SU-DHL-6 (cell line): ENCODE data around the gene SNIP1.

Source experiments
- H2AFZ ChIP-seq: fragments of 200-600 bp; sonication (generic); 2 replicates; pipeline ENCODE4 v1.6.1; 2014; ENCODE audit warnings: low read depth, mild to moderate bottlenecking, moderate library complexity, mixed read lengths, antibody characterized with exemption, low read length; ENCODE audit not compliant: severe bottlenecking
- H3F3A ChIP-seq: fragments of 200-600 bp; shearing (Covaris generic); 2 replicates; pipeline ENCODE4 v1.6.0; 2016; ENCODE audit warnings: antibody characterized with exemption, mild to moderate bottlenecking; ENCODE audit not compliant: insufficient read depth
- H3K27ac ChIP-seq: fragments of 200-600 bp; sonication (generic); 2 replicates; pipeline ENCODE4 v1.5.1; 2016; ENCODE audit warnings: low read depth, mild to moderate bottlenecking, low read length, moderate library complexity, mixed read lengths
- H3K27me3 ChIP-seq: fragments of 200-600 bp; sonication (generic), shearing (Covaris generic); 2 replicates; pipeline ENCODE4 v1.6.0; 2014; ENCODE audit warnings: mild to moderate bottlenecking, low read length
- H3K36me3 ChIP-seq: fragments of 200-600 bp; sonication (generic); 2 replicates; pipeline ENCODE4 v1.6.1; 2014; ENCODE audit warnings: mild to moderate bottlenecking, low read length, mixed read lengths
- H3K4me2 ChIP-seq: fragments of 300-600, 200-600 bp; shearing (Covaris generic), sonication (generic); 2 replicates; pipeline ENCODE4 v1.6.0; 2014; ENCODE audit warnings: low read length, low read depth, mild to moderate bottlenecking; ENCODE audit not compliant: poor library complexity, severe bottlenecking
- H3K4me3 ChIP-seq: fragments of 200-600 bp; sonication (generic); 2 replicates; pipeline ENCODE4 v1.5.1; 2014; ENCODE audit warnings: antibody characterized with exemption, low read length, mild to moderate bottlenecking, mixed read lengths; ENCODE audit not compliant: insufficient read depth, poor library complexity, severe bottlenecking
- H3K79me2 ChIP-seq: fragments of 200-600 bp; sonication (generic); 2 replicates; pipeline ENCODE4 v1.6.1; 2014; ENCODE audit warnings: mild to moderate bottlenecking, low read length, moderate library complexity; ENCODE audit not compliant: insufficient read depth
- H3K9ac ChIP-seq: fragments of 200-600 bp; sonication (generic); 2 replicates; pipeline ENCODE4 v1.7.0; 2014; ENCODE audit warnings: mild to moderate bottlenecking, low read length
- H3K9me2 ChIP-seq: fragments of 200-600 bp; sonication (generic); replicated peaks from 2 replicates; pipeline ENCODE4 v1.6.1; 2014; ENCODE audit warnings: low read length; ENCODE audit not compliant: insufficient read depth
- H3K9me3 ChIP-seq: fragments of 200-600 bp; sonication (generic); 2 replicates; pipeline ENCODE4 v1.6.1; 2014; ENCODE audit warnings: low read length, mixed read lengths; ENCODE audit not compliant: insufficient read depth
- H4K20me1 ChIP-seq: fragments of 200-600 bp; sonication (generic); 2 replicates; pipeline ENCODE4 v1.6.1; 2014; ENCODE audit warnings: low read depth, mild to moderate bottlenecking, antibody characterized with exemption, low read length, moderate library complexity, mixed read lengths
- EZH2phosphoT487 ChIP-seq: fragments of 200-600 bp; sonication (generic), shearing (Covaris generic); conservative IDR thresholded peaks from 2 replicates; pipeline ENCODE4 v1.6.1; 2018; ENCODE audit warnings: mild to moderate bottlenecking, antibody characterized with exemption, low read length, moderate library complexity, mixed read lengths
- TF ChIP-seq, protein P1 (sequence below): fragments of 200-600 bp; sonication (generic); IDR thresholded peaks from one replicate; pipeline ENCODE4 v1.5.1; 2017; ENCODE audit warnings: antibody characterized with exemption, mild to moderate bottlenecking, low read length, moderate library complexity; ENCODE audit not compliant: insufficient read depth, poor library complexity, severe bottlenecking

The SNIP1 gene

DNA sequence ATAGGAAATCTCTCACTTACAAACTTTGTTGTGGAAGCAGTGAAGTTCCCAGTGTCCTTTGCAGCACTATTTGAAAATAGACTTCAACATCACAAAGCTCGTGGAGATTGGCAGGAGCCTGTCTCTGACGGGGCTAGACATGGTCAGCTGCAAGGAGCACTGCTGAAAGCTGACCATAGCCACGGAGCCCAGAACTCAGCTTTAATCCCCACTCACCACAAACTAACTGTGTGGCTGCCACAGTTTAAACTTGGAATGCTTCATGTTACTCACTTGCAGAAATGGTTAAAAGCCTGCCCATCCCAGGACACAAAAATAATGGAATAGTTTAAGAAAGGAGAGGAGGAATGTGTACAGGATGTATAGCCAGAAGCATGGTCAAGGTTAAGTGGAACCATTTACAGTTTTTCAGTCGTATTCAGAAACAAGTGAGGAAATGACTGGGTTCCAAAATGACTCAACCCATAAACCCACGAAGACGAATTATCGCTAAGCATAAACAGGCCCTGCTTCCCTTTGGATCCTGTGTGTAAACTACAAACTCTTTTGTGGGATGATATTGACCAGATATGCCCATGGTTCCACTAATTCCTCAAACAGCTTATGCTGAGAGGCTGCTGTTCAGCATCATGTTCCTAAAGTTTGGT lies 20.9 kb upstream of the SNIP1 start:
- Histone ChIP-seq H3K4me2 (no peak overlapping the region), H3K9me3 (no peaks in the 10 kb centered on the region), H3K9ac (no peak overlapping the region), H3K27ac (no peak overlapping the region), H3K4me3 (no peak overlapping the region), H4K20me1 (no peaks in the 10 kb centered on the region), H3K79me2 (no peaks in the 10 kb centered on the region), H3K36me3 (peaks cover 31% of the 10 kb centered on the region), H3F3A (no peaks in the 10 kb centered on the region), H3K27me3 (no peaks in the 10 kb centered on the region), H3K9me2 (no peaks in the 10 kb centered on the region), H2AFZ (no peak overlapping the region)
- TF ChIP-seq, protein P1, sequence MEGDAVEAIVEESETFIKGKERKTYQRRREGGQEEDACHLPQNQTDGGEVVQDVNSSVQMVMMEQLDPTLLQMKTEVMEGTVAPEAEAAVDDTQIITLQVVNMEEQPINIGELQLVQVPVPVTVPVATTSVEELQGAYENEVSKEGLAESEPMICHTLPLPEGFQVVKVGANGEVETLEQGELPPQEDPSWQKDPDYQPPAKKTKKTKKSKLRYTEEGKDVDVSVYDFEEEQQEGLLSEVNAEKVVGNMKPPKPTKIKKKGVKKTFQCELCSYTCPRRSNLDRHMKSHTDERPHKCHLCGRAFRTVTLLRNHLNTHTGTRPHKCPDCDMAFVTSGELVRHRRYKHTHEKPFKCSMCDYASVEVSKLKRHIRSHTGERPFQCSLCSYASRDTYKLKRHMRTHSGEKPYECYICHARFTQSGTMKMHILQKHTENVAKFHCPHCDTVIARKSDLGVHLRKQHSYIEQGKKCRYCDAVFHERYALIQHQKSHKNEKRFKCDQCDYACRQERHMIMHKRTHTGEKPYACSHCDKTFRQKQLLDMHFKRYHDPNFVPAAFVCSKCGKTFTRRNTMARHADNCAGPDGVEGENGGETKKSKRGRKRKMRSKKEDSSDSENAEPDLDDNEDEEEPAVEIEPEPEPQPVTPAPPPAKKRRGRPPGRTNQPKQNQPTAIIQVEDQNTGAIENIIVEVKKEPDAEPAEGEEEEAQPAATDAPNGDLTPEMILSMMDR = no peak
- TF ChIP-seq EZH2phosphoT487 = no peak

DNA sequence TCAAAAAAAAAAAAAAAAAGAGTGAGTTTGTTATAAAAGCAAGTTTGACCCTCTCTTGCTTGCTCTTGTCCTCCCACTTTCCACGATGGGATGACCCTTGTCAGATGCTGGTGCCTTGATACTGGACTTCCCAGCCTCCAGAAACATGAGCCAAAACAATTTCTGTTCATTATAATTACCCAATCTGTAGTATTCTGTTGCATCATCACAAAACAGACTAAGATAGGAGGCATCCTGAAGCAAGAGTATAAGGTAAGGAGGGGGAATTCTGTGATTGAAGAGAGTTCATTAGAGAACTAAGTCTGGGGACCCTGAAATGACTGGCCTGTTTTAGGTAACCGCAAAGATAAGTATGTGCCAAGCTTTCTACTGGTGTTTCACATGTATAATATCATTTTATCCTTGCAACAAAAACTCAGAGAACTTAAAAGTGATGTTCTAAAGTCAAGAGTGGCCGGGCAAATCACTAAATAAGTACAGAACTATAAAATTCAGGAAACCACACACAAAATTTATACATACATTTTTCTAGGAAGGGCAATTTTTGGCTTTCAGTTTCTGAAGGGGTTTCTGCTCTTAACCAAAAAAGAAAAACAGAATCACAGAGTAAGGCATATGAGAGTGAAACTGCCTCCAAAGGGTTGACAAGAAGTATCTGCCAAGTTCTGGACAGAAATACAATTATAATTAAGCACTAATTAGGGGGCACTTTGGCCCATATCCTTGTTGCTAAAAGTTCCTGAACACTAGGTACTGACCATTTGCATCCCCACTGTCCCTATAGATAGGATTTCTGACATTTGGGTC lies 16.6 kb upstream of the SNIP1 start:
- Histone ChIP-seq H3K9me2 (no peaks in the 10 kb centered on the region), H4K20me1 (no peaks in the 10 kb centered on the region), H3K4me3 (no peak overlapping the region), H3K9me3 (no peaks in the 10 kb centered on the region), H2AFZ (no peak overlapping the region), H3K4me2 (no peak overlapping the region), H3K9ac (no peak overlapping the region), H3K27ac (no peak overlapping the region), H3K27me3 (no peaks in the 10 kb centered on the region), H3F3A (no peaks in the 10 kb centered on the region), H3K36me3 (peaks cover 38% of the 10 kb centered on the region), H3K79me2 (no peaks in the 10 kb centered on the region)
- TF ChIP-seq, protein P1 = no peak
- TF ChIP-seq EZH2phosphoT487 = no peak

DNA sequence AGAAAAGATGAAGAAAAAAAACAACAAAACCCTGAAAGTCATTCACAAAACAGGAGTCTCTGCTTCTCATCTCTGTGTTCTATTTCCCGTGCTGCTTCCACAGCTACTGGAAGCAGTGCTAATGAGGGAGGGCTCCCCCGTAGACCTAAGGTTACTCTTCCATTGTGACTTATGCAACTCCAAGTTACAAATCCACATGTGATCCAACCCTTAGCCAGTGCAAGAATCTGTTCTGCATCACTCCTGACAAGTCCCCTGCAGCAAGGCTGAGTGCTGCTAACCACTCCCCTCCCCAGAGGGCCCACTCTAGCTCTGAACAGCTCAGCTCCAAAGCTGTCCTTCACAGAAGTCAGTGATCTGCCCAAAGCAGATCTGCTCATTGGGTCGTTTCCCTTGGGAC lies 12.9 kb upstream of the SNIP1 start:
- no peak overlapping the region for H3K9ac ChIP-seq
- H3K9me3 ChIP-seq = no peaks in the 10 kb centered on the region
- no peak overlapping the region for H3K4me2 ChIP-seq
- TF ChIP-seq EZH2phosphoT487 = no peak
- TF ChIP-seq, protein P1 = no peak
- H3K27ac ChIP-seq = no peak overlapping the region
- no peaks in the 10 kb centered on the region for H3K27me3 ChIP-seq
- H3K79me2 ChIP-seq = no peaks in the 10 kb centered on the region
- H4K20me1 ChIP-seq = no peaks in the 10 kb centered on the region
- no peaks in the 10 kb centered on the region for H3K9me2 ChIP-seq
- no peaks in the 10 kb centered on the region for H3F3A ChIP-seq
- H3K4me3 ChIP-seq = no peak overlapping the region
- H2AFZ ChIP-seq = no peak overlapping the region
- peaks cover 26% of the 10 kb centered on the region; the same call in 1 of the 2 replicates for H3K36me3 ChIP-seq
